Panc1 (cell line): ENCODE results near the gene WDR77. TPM values are rescaled to one million over a fixed set of nuclear protein-coding genes. Genes with fewer than 3 reads are reported as not detected.

Experiments
- ATAC-seq: fragments of 200-7000 bp; cut with Tn5 transposase; 2 replicates; pipeline ENCODE4 v1.9.1; 2020; ENCODE audit warnings: mild to moderate bottlenecking, moderate library complexity
- BruUV-seq: library from RNA; stranded (reverse); fragments of 400-500 nt; replicated peaks from 2 replicates; lab custom pipeline; 2021; lab: Mats Ljungman, UMichigan
- CTCF ChIA-PET: fragments of 300-600 bp; sonication (Branson Sonifier 250); formaldehyde crosslinking; loops from one replicate; lab custom pipeline; 2022; ENCODE audit warnings: antibody characterized with exemption; lab: Charles Lee
- POLR2A ChIA-PET: fragments of 300-600 bp; sonication (Branson Sonifier 250); formaldehyde crosslinking; loops from one replicate; lab custom pipeline; 2022; ENCODE audit warnings: antibody characterized with exemption; lab: Charles Lee
- DNase-seq: peaks from one replicate; pipeline ENCODE4 v3.0.0-alpha.2; 2010; ENCODE audit warnings: low read depth, low spot score
- H3K27ac ChIP-seq: 2 replicates; pipeline ENCODE4 v1.5.1; 2011; ENCODE audit warnings: mild to moderate bottlenecking, low read length, inconsistent platforms
- H3K27me3 ChIP-seq: fragments of 200-500 bp; sonication (Bioruptor generic); 2 replicates; pipeline ENCODE4 v1.6.0; 2014; ENCODE audit warnings: low read length, inconsistent platforms; ENCODE audit not compliant: control insufficient read depth, insufficient read depth
- H3K36me3 ChIP-seq: fragments of 200-500 bp; sonication (Bioruptor generic); 2 replicates; pipeline ENCODE4 v1.5.1; 2014; ENCODE audit warnings: inconsistent platforms, mild to moderate bottlenecking, low read length, moderate library complexity; ENCODE audit not compliant: control insufficient read depth, insufficient read depth
- H3K4me1 ChIP-seq: 2 replicates; pipeline ENCODE4 v1.5.1; 2011; ENCODE audit warnings: inconsistent platforms, mild to moderate bottlenecking, low read length, moderate library complexity; ENCODE audit not compliant: control insufficient read depth, insufficient read depth
- H3K4me3 ChIP-seq, 2 experiments: 2 replicates each; pipeline ENCODE4 v1.5.1; 2011 to 2012; ENCODE audit warnings: low read depth in 2 of 2, low read length in 2 of 2, mild to moderate bottlenecking in 2 of 2, inconsistent platforms in 1 of 2, moderate library complexity in 1 of 2
- H3K9me3 ChIP-seq: fragments of 200-500 bp; sonication (Bioruptor generic); 2 replicates; pipeline ENCODE4 v1.5.1; 2014; ENCODE audit warnings: low read depth, mild to moderate bottlenecking, inconsistent platforms, low read length, moderate library complexity; ENCODE audit not compliant: control insufficient read depth, insufficient read depth
- CTCF ChIP-seq: fragments of 450-650 bp; IDR thresholded peaks from 2 replicates; pipeline ENCODE4 v1.5.1; 2017; ENCODE audit warnings: mild to moderate bottlenecking
- POLR2AphosphoS5 ChIP-seq: IDR thresholded peaks from 2 replicates; pipeline ENCODE4 v1.6.1; 2012; ENCODE audit warnings: mild to moderate bottlenecking, low read depth, low read length, moderate library complexity
- SIN3A ChIP-seq: IDR thresholded peaks from 2 replicates; pipeline ENCODE4 v1.6.1; 2012; ENCODE audit warnings: low read depth, mild to moderate bottlenecking, low read length, moderate library complexity, borderline replicate concordance; ENCODE audit not compliant: insufficient read depth
- TCF7L2 ChIP-seq: IDR thresholded peaks from 2 replicates; pipeline ENCODE4 v1.6.1; 2011; ENCODE audit warnings: mild to moderate bottlenecking, low read depth, low read length, inconsistent platforms
- in situ Hi-C: cut with HindIII; loops from 2 replicates; pipeline ENCODE4 v1.10.0; 2016; ENCODE audit warnings: low sequenced_read_pairs, low pct_unique_long_range_greater_than_20kb
- intact Hi-C: fragments of 100-400 bp; cut with micrococcal nuclease; formaldehyde crosslinking; loops from one replicate; pipeline ENCODE4 v1.10.0; 2022; ENCODE audit not compliant: unreplicated experiment
- total RNA-seq: library from RNA; stranded (reverse); gene quantifications from one replicate; pipeline ENCODE4 v1.2.1, GENCODE V29; 2021; ENCODE audit not compliant: unreplicated experiment
- TF ChIP-seq, protein P1 (sequence below), 2 experiments: IDR thresholded peaks; 2 replicates each; pipeline ENCODE4 v1.6.1; 2011 to 2012; ENCODE audit warnings: low read depth in 2 of 2, control low read depth in 1 of 2, low read length in 1 of 2, mild to moderate bottlenecking in 1 of 2, moderate library complexity in 1 of 2; ENCODE audit not compliant: insufficient read depth in 1 of 2

WDR77 gene
- total RNA-seq, 1 experiment from 2014 or later: 49.9 TPM

DNA sequence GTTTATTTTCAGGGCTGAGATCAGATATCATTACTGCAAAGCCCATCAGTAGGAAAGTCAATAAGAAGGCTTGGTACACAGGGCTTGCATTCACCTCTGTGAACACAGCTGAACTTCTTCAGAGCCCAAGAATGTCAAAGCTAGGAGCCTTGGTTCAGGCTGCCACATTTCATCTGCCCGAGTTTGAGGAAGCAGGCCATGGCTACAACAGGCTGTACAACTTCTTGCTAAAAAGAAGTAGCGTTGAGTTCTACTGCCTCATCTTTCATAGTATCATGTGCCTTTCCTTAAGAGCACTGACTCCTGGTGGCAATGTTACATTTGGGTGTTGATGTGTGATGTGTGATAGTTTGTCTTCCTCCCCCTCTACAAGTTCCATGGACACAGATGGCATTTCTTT lies 34.8 kb upstream of the WDR77 start:
- Histone ChIP-seq H3K27me3 (no peaks in the 10 kb centered on the region), H3K4me1 (no peaks in the 10 kb centered on the region), H3K27ac (no peak overlapping the region), H3K4me3 (no peak overlapping the region), H3K9me3 (no peaks in the 10 kb centered on the region), H3K36me3 (no peaks in the 10 kb centered on the region)
- intact Hi-C loops: loop anchor here (10.0 kb wide), 1 partner anchor 261 kb away; no protein-coding TSS in a partner anchor
- in situ Hi-C loops: no loop called here
- no peak for TF ChIP-seq CTCF
- TF ChIP-seq, protein P1, sequence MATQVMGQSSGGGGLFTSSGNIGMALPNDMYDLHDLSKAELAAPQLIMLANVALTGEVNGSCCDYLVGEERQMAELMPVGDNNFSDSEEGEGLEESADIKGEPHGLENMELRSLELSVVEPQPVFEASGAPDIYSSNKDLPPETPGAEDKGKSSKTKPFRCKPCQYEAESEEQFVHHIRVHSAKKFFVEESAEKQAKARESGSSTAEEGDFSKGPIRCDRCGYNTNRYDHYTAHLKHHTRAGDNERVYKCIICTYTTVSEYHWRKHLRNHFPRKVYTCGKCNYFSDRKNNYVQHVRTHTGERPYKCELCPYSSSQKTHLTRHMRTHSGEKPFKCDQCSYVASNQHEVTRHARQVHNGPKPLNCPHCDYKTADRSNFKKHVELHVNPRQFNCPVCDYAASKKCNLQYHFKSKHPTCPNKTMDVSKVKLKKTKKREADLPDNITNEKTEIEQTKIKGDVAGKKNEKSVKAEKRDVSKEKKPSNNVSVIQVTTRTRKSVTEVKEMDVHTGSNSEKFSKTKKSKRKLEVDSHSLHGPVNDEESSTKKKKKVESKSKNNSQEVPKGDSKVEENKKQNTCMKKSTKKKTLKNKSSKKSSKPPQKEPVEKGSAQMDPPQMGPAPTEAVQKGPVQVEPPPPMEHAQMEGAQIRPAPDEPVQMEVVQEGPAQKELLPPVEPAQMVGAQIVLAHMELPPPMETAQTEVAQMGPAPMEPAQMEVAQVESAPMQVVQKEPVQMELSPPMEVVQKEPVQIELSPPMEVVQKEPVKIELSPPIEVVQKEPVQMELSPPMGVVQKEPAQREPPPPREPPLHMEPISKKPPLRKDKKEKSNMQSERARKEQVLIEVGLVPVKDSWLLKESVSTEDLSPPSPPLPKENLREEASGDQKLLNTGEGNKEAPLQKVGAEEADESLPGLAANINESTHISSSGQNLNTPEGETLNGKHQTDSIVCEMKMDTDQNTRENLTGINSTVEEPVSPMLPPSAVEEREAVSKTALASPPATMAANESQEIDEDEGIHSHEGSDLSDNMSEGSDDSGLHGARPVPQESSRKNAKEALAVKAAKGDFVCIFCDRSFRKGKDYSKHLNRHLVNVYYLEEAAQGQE (IDR thresholded peaks at IDR 0.05; ENCODE audit: insufficient read depth in 1 of 2, low read depth in 2 of 2, low read length in 1 of 2): no peak
- no peak for TF ChIP-seq SIN3A
- TF ChIP-seq TCF7L2: no peak
- TF ChIP-seq POLR2AphosphoS5: no peak
- ChIA-PET POLR2A (no interaction called here), CTCF (interaction anchor here (0.6 kb wide), 1 partner anchor 34 kb away, joined by 3 read pairs; no protein-coding TSS in a partner anchor)
- no TSS peak for BruUV-seq
- ATAC-seq (no peak), DNase-seq (no peak)

GRCh38 chr1:111483166-111483565 lies 34.1 kb upstream of the WDR77 start:
- no TSS peak for BruUV-seq
- intact Hi-C loops (loop anchor here (10.0 kb wide), 1 partner anchor 262 kb away; no protein-coding TSS in a partner anchor), in situ Hi-C loops (no loop called here)
- POLR2A ChIA-PET: no interaction called here
- Histone ChIP-seq H3K9me3 (no peaks in the 10 kb centered on the region), H3K36me3 (no peaks in the 10 kb centered on the region), H3K27ac (no peak overlapping the region), H3K27me3 (no peaks in the 10 kb centered on the region), H3K4me3 (no peak overlapping the region), H3K4me1 (no peaks in the 10 kb centered on the region)
- ATAC-seq (no peak), DNase-seq (no peak)
- TF ChIP-seq CTCF (no peak), TCF7L2 (no peak), POLR2AphosphoS5 (no peak)
- TF ChIP-seq, protein P1 (IDR thresholded peaks at IDR 0.05; ENCODE audit: insufficient read depth in 1 of 2, low read depth in 2 of 2, low read length in 1 of 2): no peak
- CTCF ChIA-PET: no interaction called here
